ENCODE data around the gene ARHGAP12. TPM values are rescaled to one million over a fixed set of nuclear protein-coding genes. Genes with fewer than 3 reads are reported as not detected.

The ARHGAP12 gene
- total and polyA plus RNA-seq, 2 donors (not counting 3 experiments of a cell fraction or from before 2014, with no cell fraction given): 5.8 to 19.3 TPM

DNA sequence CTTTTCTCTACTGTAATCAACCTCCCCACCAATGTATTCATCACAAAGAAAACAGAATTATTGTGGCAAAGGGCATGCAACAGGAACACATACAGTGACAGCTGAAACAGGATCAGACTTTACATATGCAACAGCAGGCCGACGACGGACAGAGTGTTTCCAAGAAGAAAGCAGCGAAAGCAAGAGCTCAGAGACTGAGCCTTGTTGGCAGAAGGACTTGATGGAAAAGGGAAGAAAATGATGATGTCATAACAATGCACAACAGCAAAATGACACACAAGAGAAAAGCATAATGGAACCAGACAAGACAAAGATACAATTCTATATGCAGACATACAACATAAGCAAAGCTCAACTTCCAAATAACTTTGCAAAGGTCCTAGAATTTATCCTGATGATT lies 106.5 kb downstream of the ARHGAP12 start:
- no peak overlapping the region for H2AFZ ChIP-seq (ENCODE audit: low read depth, low read length)
- dilution Hi-C loops (cut with MboI; ENCODE audit: extremely low pct_ligation_motif_present, low sequenced_read_pairs) (no loop called here), intact Hi-C loops (cut with micrococcal nuclease) (no loop called here)
- H3K4me2 ChIP-seq (ENCODE audit: insufficient read depth, low read length): no peak overlapping the region
- H3K9me1 ChIP-seq (replicated peaks; ENCODE audit: control insufficient read depth, extremely low read depth, insufficient read depth, low read length): no peaks in the 10 kb centered on the region
- no peak for FAIRE-seq
- ChIA-PET POLR2A (no interaction called here), CTCF (interaction anchor here (1.1 to 1.7 kb wide), 3 partner anchors 14 to 1135 kb away, joined by 3 to 5 read pairs (median 4); no protein-coding TSS in a partner anchor)
- BruUV-seq (replicated peaks): no TSS peak
- H3K9ac ChIP-seq (replicated peaks; ENCODE audit: extremely low read depth, insufficient read depth, low read length): no peak overlapping the region
- no peaks in the 10 kb centered on the region for H3K36me3 ChIP-seq (ENCODE audit: control insufficient read depth in 2 of 2, extremely low read depth in 1 of 2, insufficient read depth in 2 of 2, low read length in 2 of 2)
- no peaks in the 10 kb centered on the region for H3K9me3 ChIP-seq (replicated peaks; ENCODE audit: control insufficient read depth, insufficient read depth, low read length)
- H4K20me1 ChIP-seq (replicated peaks; ENCODE audit: control insufficient read depth, extremely low read depth, insufficient read depth, low read length): no peaks in the 10 kb centered on the region
- DNase-seq (ENCODE audit: low read depth, low spot score): no peak
- H3K27ac ChIP-seq (ENCODE audit: insufficient read depth, low read depth, low read length): no peak overlapping the region
- H3K4me3 ChIP-seq (replicated peaks in 1 of 3; ENCODE audit: insufficient read depth in 1 of 3, low read depth in 1 of 3, low read length in 3 of 3): no peak overlapping the region
- TF ChIP-seq MAX (IDR thresholded peaks at IDR 0.05; ENCODE audit: insufficient read depth, insufficient read length): no peak
- peak; percentile 28 for TF ChIP-seq JUN (IDR thresholded peaks at IDR 0.05; ENCODE audit: borderline replicate concordance, insufficient read depth, insufficient read length, low read depth)
- TF ChIP-seq POLR2AphosphoS5 (IDR thresholded peaks at IDR 0.05; ENCODE audit: insufficient read depth, low read depth, low read length): no peak
- TF ChIP-seq, protein P1, sequence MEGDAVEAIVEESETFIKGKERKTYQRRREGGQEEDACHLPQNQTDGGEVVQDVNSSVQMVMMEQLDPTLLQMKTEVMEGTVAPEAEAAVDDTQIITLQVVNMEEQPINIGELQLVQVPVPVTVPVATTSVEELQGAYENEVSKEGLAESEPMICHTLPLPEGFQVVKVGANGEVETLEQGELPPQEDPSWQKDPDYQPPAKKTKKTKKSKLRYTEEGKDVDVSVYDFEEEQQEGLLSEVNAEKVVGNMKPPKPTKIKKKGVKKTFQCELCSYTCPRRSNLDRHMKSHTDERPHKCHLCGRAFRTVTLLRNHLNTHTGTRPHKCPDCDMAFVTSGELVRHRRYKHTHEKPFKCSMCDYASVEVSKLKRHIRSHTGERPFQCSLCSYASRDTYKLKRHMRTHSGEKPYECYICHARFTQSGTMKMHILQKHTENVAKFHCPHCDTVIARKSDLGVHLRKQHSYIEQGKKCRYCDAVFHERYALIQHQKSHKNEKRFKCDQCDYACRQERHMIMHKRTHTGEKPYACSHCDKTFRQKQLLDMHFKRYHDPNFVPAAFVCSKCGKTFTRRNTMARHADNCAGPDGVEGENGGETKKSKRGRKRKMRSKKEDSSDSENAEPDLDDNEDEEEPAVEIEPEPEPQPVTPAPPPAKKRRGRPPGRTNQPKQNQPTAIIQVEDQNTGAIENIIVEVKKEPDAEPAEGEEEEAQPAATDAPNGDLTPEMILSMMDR (IDR thresholded peaks at IDR 0.05; ENCODE audit: extremely low read depth in 1 of 2, insufficient read depth in 1 of 2, low read depth in 1 of 2, low read length in 2 of 2): no peak
- TF ChIP-seq POLR2A (IDR thresholded peaks at IDR 0.05; ENCODE audit: low read depth, low read length): no peak
- H3K79me2 ChIP-seq (ENCODE audit: control insufficient read depth, insufficient read depth, low read length): no peaks in the 10 kb centered on the region
- H3K4me1 ChIP-seq (ENCODE audit: control insufficient read depth, extremely low read depth, insufficient read depth, low read length): no peaks in the 10 kb centered on the region
- H3K27me3 ChIP-seq (ENCODE audit: control insufficient read depth in 2 of 2, insufficient read depth in 2 of 2, low read length in 2 of 2): no peaks in the 10 kb centered on the region

DNA sequence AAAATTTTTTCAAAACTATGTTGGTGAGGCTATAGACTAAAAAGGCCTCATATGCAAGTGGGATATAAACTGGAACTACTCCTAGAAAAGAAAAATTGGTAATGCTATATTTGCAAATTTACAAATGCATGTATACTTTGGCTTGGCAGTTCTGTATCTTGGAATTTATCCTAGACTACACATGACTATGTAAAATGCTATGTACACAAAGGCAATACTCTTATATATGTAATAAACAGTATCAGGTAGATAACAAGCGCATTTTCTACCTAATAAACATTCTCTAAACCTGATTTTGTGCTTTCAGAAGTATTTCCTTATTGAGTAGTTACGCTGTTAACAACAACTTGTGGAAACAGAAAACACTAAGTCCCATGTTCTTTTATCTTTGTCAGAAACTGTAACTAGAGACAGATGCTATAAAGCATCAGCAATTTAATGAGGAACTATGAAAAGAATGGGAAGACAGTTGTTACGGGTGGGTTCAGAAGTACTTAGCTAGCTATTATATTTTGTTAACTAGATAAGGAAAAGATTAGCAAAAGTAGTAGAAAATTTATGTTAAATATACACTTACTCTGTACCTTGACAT lies 107.8 kb downstream of the ARHGAP12 start:
- Histone ChIP-seq H3K27me3 (ENCODE audit: control insufficient read depth in 2 of 2, insufficient read depth in 2 of 2, low read length in 2 of 2) (no peaks in the 10 kb centered on the region), H3K9me1 (replicated peaks; ENCODE audit: control insufficient read depth, extremely low read depth, insufficient read depth, low read length) (no peaks in the 10 kb centered on the region), H3K36me3 (ENCODE audit: control insufficient read depth in 2 of 2, extremely low read depth in 1 of 2, insufficient read depth in 2 of 2, low read length in 2 of 2) (no peaks in the 10 kb centered on the region), H3K4me3 (replicated peaks in 1 of 3; ENCODE audit: insufficient read depth in 1 of 3, low read depth in 1 of 3, low read length in 3 of 3) (no peak overlapping the region), H4K20me1 (replicated peaks; ENCODE audit: control insufficient read depth, extremely low read depth, insufficient read depth, low read length) (no peaks in the 10 kb centered on the region), H3K79me2 (ENCODE audit: control insufficient read depth, insufficient read depth, low read length) (no peaks in the 10 kb centered on the region), H3K4me1 (ENCODE audit: control insufficient read depth, extremely low read depth, insufficient read depth, low read length) (no peaks in the 10 kb centered on the region), H2AFZ (ENCODE audit: low read depth, low read length) (no peak overlapping the region), H3K27ac (ENCODE audit: insufficient read depth, low read depth, low read length) (no peak overlapping the region), H3K4me2 (ENCODE audit: insufficient read depth, low read length) (no peak overlapping the region), H3K9me3 (replicated peaks; ENCODE audit: control insufficient read depth, insufficient read depth, low read length) (no peaks in the 10 kb centered on the region), H3K9ac (replicated peaks; ENCODE audit: extremely low read depth, insufficient read depth, low read length) (no peak overlapping the region)
- intact Hi-C loops (cut with micrococcal nuclease) (no loop called here), dilution Hi-C loops (cut with MboI; ENCODE audit: extremely low pct_ligation_motif_present, low sequenced_read_pairs) (no loop called here)
- BruUV-seq (replicated peaks): no TSS peak
- ChIA-PET POLR2A (no interaction called here), CTCF (interaction anchor here (1.7 kb wide), 1 partner anchor 1133 kb away, joined by 4 read pairs; no protein-coding TSS in a partner anchor)
- FAIRE-seq (no peak), DNase-seq (ENCODE audit: low read depth, low spot score) (no peak)
- TF ChIP-seq EZH2 (IDR thresholded peaks at IDR 0.05; ENCODE audit: borderline replicate concordance, low read depth, low read length, severe bottlenecking) (no peak), POLR2A (IDR thresholded peaks at IDR 0.05; ENCODE audit: low read depth, low read length) (no peak), POLR2AphosphoS5 (IDR thresholded peaks at IDR 0.05; ENCODE audit: insufficient read depth, low read depth, low read length) (no peak), MYC (IDR thresholded peaks at IDR 0.05; ENCODE audit: low read depth, low read length) (no peak), GATA2 (IDR thresholded peaks at IDR 0.05; ENCODE audit: insufficient read depth, insufficient read length, low read depth, low read length) (no peak), JUN (IDR thresholded peaks at IDR 0.05; ENCODE audit: borderline replicate concordance, insufficient read depth, insufficient read length, low read depth) (no peak), FOS (IDR thresholded peaks at IDR 0.05; ENCODE audit: borderline replicate concordance, insufficient read depth, low read length) (no peak), MAX (IDR thresholded peaks at IDR 0.05; ENCODE audit: insufficient read depth, insufficient read length) (no peak)
- TF ChIP-seq, protein P1 (IDR thresholded peaks at IDR 0.05; ENCODE audit: extremely low read depth in 1 of 2, insufficient read depth in 1 of 2, low read depth in 1 of 2, low read length in 2 of 2): no peak

All from endothelial cell of umbilical vein (primary cell).